ENCODE data around the gene SCYGR2. TPM values are rescaled to one million over a fixed set of nuclear protein-coding genes. Genes with fewer than 3 reads are reported as not detected.

The SCYGR2 gene
- polyA plus RNA-seq, 1 of the 3 experiments (the other 2 are of a cell fraction): not detected

DNA sequence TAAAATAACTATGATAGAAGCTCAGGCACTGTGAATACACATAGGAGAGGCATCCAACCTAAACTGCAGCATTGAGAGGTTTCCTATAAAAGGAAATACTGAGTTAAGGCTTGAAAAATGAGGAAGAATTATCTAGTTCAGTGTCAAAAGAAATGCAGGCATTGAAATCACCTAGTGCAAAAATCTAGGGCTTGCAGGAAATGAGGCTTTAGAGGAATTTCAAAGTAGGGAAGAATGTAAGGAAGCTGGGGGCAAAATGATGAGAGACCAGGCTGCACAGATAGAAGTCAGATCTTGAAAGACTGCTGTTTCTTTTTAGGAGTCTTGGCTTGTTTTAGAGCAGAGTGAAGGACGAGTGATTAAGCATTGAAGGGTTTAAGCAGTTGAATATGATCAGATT lies 28.1 kb upstream of the SCYGR2 start:
- Histone ChIP-seq H3F3A (replicated peaks; ENCODE audit: insufficient read depth) (peaks cover 8% of the 10 kb centered on the region), H3K4me1 (ENCODE audit: control insufficient read depth in 1 of 2, insufficient read depth in 2 of 2, low read depth in 1 of 2, low read length in 1 of 2) (no peaks in the 10 kb centered on the region), H3K9me3 (no peaks in the 10 kb centered on the region), H3K4me3 (ENCODE audit: low read depth in 2 of 2, low read length in 1 of 2) (no peak overlapping the region), H3K4me2 (no peak overlapping the region), H4K20me1 (ENCODE audit: insufficient read depth) (no peaks in the 10 kb centered on the region), H3K27ac (ENCODE audit: low read depth in 2 of 2, low read length in 1 of 2) (no peak overlapping the region), H2AFZ (ENCODE audit: low read depth) (no peak overlapping the region), H3K79me2 (ENCODE audit: insufficient read depth) (no peaks in the 10 kb centered on the region), H3K36me3 (replicated peaks in 1 of 2; ENCODE audit: control insufficient read depth in 1 of 2, insufficient read depth in 2 of 2, low read length in 1 of 2) (peaks cover 0 to 4% of the 10 kb centered on the region in 2 experiments), H3K9ac (no peak overlapping the region), H3K27me3 (ENCODE audit: insufficient read depth) (no peaks in the 10 kb centered on the region), H3K9me2 (no peaks in the 10 kb centered on the region)
- DNase-seq: no peak
- WGBS (ENCODE audit: low lambda C conversion rate): 29% methylated on average over 1 of the region's 1 CpG
- CTCF ChIA-PET: interaction anchor here (0.8 to 1.0 kb wide), 2 partner anchors 60 to 87 kb away, joined by 3 read pairs; no protein-coding TSS in a partner anchor
- POLR2A ChIA-PET: no interaction called here
- TF ChIP-seq, protein P1, sequence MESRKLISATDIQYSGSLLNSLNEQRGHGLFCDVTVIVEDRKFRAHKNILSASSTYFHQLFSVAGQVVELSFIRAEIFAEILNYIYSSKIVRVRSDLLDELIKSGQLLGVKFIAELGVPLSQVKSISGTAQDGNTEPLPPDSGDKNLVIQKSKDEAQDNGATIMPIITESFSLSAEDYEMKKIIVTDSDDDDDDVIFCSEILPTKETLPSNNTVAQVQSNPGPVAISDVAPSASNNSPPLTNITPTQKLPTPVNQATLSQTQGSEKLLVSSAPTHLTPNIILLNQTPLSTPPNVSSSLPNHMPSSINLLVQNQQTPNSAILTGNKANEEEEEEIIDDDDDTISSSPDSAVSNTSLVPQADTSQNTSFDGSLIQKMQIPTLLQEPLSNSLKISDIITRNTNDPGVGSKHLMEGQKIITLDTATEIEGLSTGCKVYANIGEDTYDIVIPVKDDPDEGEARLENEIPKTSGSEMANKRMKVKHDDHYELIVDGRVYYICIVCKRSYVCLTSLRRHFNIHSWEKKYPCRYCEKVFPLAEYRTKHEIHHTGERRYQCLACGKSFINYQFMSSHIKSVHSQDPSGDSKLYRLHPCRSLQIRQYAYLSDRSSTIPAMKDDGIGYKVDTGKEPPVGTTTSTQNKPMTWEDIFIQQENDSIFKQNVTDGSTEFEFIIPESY (IDR thresholded peaks at IDR 0.05; ENCODE audit: borderline replicate concordance, low read depth): no peak
- TF ChIP-seq NFIC (IDR thresholded peaks at IDR 0.05; ENCODE audit: borderline replicate concordance): no peak
- TF ChIP-seq CHD2 (IDR thresholded peaks at IDR 0.05; ENCODE audit: low read length, partially characterized antibody): no peak
- no peak for TF ChIP-seq TEAD4 (IDR thresholded peaks at IDR 0.05; ENCODE audit: borderline replicate concordance, insufficient read depth)
- TF ChIP-seq YY1 (IDR thresholded peaks at IDR 0.05; ENCODE audit: low read depth): no peak
- no peak for TF ChIP-seq EP300 (IDR thresholded peaks at IDR 0.05; ENCODE audit: borderline replicate concordance in 1 of 2, low read depth in 1 of 2, low read length in 1 of 2)
- TF ChIP-seq SMC3 (IDR thresholded peaks at IDR 0.05; ENCODE audit: low read depth, low read length): no peak
- TF ChIP-seq GABPA (IDR thresholded peaks at IDR 0.05; ENCODE audit: low read depth): no peak
- TF ChIP-seq GATA2 (CRISPR knock-in tag; IDR thresholded peaks at IDR 0.05): no peak
- no peak for TF ChIP-seq FOXJ3 (CRISPR knock-in tag; IDR thresholded peaks at IDR 0.05)
- TF ChIP-seq, protein P2, sequence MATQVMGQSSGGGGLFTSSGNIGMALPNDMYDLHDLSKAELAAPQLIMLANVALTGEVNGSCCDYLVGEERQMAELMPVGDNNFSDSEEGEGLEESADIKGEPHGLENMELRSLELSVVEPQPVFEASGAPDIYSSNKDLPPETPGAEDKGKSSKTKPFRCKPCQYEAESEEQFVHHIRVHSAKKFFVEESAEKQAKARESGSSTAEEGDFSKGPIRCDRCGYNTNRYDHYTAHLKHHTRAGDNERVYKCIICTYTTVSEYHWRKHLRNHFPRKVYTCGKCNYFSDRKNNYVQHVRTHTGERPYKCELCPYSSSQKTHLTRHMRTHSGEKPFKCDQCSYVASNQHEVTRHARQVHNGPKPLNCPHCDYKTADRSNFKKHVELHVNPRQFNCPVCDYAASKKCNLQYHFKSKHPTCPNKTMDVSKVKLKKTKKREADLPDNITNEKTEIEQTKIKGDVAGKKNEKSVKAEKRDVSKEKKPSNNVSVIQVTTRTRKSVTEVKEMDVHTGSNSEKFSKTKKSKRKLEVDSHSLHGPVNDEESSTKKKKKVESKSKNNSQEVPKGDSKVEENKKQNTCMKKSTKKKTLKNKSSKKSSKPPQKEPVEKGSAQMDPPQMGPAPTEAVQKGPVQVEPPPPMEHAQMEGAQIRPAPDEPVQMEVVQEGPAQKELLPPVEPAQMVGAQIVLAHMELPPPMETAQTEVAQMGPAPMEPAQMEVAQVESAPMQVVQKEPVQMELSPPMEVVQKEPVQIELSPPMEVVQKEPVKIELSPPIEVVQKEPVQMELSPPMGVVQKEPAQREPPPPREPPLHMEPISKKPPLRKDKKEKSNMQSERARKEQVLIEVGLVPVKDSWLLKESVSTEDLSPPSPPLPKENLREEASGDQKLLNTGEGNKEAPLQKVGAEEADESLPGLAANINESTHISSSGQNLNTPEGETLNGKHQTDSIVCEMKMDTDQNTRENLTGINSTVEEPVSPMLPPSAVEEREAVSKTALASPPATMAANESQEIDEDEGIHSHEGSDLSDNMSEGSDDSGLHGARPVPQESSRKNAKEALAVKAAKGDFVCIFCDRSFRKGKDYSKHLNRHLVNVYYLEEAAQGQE (IDR thresholded peaks at IDR 0.05; ENCODE audit: low read depth, low read length): no peak
- TF ChIP-seq, protein P3, sequence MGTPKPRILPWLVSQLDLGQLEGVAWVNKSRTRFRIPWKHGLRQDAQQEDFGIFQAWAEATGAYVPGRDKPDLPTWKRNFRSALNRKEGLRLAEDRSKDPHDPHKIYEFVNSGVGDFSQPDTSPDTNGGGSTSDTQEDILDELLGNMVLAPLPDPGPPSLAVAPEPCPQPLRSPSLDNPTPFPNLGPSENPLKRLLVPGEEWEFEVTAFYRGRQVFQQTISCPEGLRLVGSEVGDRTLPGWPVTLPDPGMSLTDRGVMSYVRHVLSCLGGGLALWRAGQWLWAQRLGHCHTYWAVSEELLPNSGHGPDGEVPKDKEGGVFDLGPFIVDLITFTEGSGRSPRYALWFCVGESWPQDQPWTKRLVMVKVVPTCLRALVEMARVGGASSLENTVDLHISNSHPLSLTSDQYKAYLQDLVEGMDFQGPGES (IDR thresholded peaks at IDR 0.05; ENCODE audit: low read depth, low read length): no peak
- no peak for TF ChIP-seq RXRA (IDR thresholded peaks at IDR 0.05; ENCODE audit: borderline replicate concordance, low read depth)
- TF ChIP-seq POLR2AphosphoS5 (IDR thresholded peaks at IDR 0.05; ENCODE audit: low read depth, low read length): no peak
- TF ChIP-seq MEF2A (IDR thresholded peaks at IDR 0.05; ENCODE audit: borderline replicate concordance, low read depth): no peak
- no peak for TF ChIP-seq MXI1 (IDR thresholded peaks at IDR 0.05; ENCODE audit: low read depth, low read length)
- no peak for TF ChIP-seq SIN3A (IDR thresholded peaks at IDR 0.05; ENCODE audit: borderline replicate concordance, low read depth, low read length)
